ENCODE results near the gene KPTN.

- TF ChIP-seq CTCF (IDR thresholded peaks at IDR 0.05; ENCODE audit: low read length) (no peak), EZH2 (optimal IDR thresholded peaks at IDR 0.05; ENCODE audit: low read depth, low read length) (no peak)
Observed at GRCh38 chr19:47444388-47444821, 39.6 kb downstream of the KPTN start.

Measured in MM.1S (cell line).